ENCODE results near the gene CHST10. TPM values are rescaled to one million over a fixed set of nuclear protein-coding genes. Genes with fewer than 3 reads are reported as not detected.
"Not testable (repeated sequence)": the region's sequence is repeated elsewhere in the genome, so short reads cannot be mapped to it uniquely, and the experiment has no call there.

CHST10 gene
- total RNA-seq: 1 to 10 TPM in 3 of 4 donors, under 1 TPM in 1; 0.95 to 6.6 (median 2.8) TPM

- Histone ChIP-seq H3K27ac (peak within 1 kb of the TSS; percentile 20 to 75 (median 69)), H3K9me3 (no peaks in the 10 kb centered on the region), H3K27me3 (no peaks in the 10 kb centered on the region), H3K4me1 (peaks cover 0 to 4% (median 2%) of the 10 kb centered on the region in 4 donors), H3K4me3 (peak within 1 kb of the TSS; percentile 54 to 83 (median 72)), H3K36me3 (no peaks in the 10 kb centered on the region)
- TF ChIP-seq POLR2A (IDR thresholded peaks at IDR 0.05) (no peak), CTCF (IDR thresholded peaks at IDR 0.05) (no peak)
- DNase-seq: peak; percentile 47 to 72 (median 60)
Measured at GRCh38 chr2:100416935-100417710, at the start of gene CHST10. TSS of gene CHST10 (minus strand) at chr2:100417668. CDS start at chr2:100406675, 10,993 bp downstream.

- Histone ChIP-seq H3K9me3 (peaks cover 0 to 10% (median 0%) of the 10 kb centered on the region in 4 donors), H3K36me3 (no peaks in the 10 kb centered on the region), H3K4me3 (no peak overlapping the region), H3K4me1 (no peaks in the 10 kb centered on the region), H3K27ac (no peak overlapping the region), H3K27me3 (no peaks in the 10 kb centered on the region)
- TF ChIP-seq CTCF (IDR thresholded peaks at IDR 0.05): no peak
- TF ChIP-seq POLR2A (IDR thresholded peaks at IDR 0.05): no peak
- DNase-seq: no peak
Measured at GRCh38 chr2:100460904-100461530, 43.5 kb upstream of the CHST10 start.

GRCh38 chr2:100456357-100456756 lies 38.9 kb upstream of the CHST10 start:
- H3K27ac ChIP-seq, H3K36me3 ChIP-seq: not testable (repeated sequence)
- peaks cover 0 to 10% (median 0%) of the 10 kb centered on the region in 4 donors for H3K9me3 ChIP-seq

GRCh38 chr2:100453853-100454252 lies 36.4 kb upstream of the CHST10 start:
- DNase-seq: no peak

More at GRCh38 chr2:100456357-100456756, 38.9 kb upstream of the CHST10 start:
- not testable (repeated sequence) for H3K27me3 ChIP-seq, DNase-seq, H3K4me1 ChIP-seq, H3K4me3 ChIP-seq

GRCh38 chr2:100451734-100452133 lies 34.3 kb upstream of the CHST10 start:
- Histone ChIP-seq H3K36me3 (no peaks in the 10 kb centered on the region), H3K9me3 (no peaks in the 10 kb centered on the region), H3K4me3 (no peak overlapping the region), H3K4me1 (no peaks in the 10 kb centered on the region), H3K27ac (no peak overlapping the region), H3K27me3 (no peaks in the 10 kb centered on the region)
- DNase-seq: no peak
- TF ChIP-seq CTCF (IDR thresholded peaks at IDR 0.05) (no peak), POLR2A (IDR thresholded peaks at IDR 0.05) (no peak)

More at GRCh38 chr2:100453853-100454252, 36.4 kb upstream of the CHST10 start:
- Histone ChIP-seq H3K9me3 (peaks cover 0 to 10% (median 0%) of the 10 kb centered on the region in 4 donors), H3K27me3 (no peaks in the 10 kb centered on the region), H3K4me1 (no peaks in the 10 kb centered on the region), H3K4me3 (no peak overlapping the region), H3K27ac (no peak overlapping the region), H3K36me3 (no peaks in the 10 kb centered on the region)
- TF ChIP-seq POLR2A (IDR thresholded peaks at IDR 0.05): no peak
- no peak for TF ChIP-seq CTCF (IDR thresholded peaks at IDR 0.05)

GRCh38 chr2:100451092-100451491 lies 33.6 kb upstream of the CHST10 start:
- H3K4me3 ChIP-seq: no peak overlapping the region
- no peaks in the 10 kb centered on the region for H3K27me3 ChIP-seq
- no peak for DNase-seq
- TF ChIP-seq CTCF (IDR thresholded peaks at IDR 0.05): no peak
- no peak for TF ChIP-seq POLR2A (IDR thresholded peaks at IDR 0.05)
- no peaks in the 10 kb centered on the region for H3K36me3 ChIP-seq
- no peak overlapping the region for H3K27ac ChIP-seq
- no peaks in the 10 kb centered on the region for H3K9me3 ChIP-seq
- no peaks in the 10 kb centered on the region for H3K4me1 ChIP-seq
